ENCODE measurements around the gene M1AP. TPM values are rescaled to one million over a fixed set of nuclear protein-coding genes. Genes with fewer than 3 reads are reported as not detected.
"Not testable (repeated sequence)": the region's sequence is repeated elsewhere in the genome, so short reads cannot be mapped to it uniquely, and the experiment has no call there.

The M1AP gene
- total and polyA plus RNA-seq, 9 of the 15 experiments (the other 6 are each of a cell fraction or from before 2014, with no cell fraction given), result 0.06 to 0.33 (median 0.11) TPM; not detected in 4

DNA sequence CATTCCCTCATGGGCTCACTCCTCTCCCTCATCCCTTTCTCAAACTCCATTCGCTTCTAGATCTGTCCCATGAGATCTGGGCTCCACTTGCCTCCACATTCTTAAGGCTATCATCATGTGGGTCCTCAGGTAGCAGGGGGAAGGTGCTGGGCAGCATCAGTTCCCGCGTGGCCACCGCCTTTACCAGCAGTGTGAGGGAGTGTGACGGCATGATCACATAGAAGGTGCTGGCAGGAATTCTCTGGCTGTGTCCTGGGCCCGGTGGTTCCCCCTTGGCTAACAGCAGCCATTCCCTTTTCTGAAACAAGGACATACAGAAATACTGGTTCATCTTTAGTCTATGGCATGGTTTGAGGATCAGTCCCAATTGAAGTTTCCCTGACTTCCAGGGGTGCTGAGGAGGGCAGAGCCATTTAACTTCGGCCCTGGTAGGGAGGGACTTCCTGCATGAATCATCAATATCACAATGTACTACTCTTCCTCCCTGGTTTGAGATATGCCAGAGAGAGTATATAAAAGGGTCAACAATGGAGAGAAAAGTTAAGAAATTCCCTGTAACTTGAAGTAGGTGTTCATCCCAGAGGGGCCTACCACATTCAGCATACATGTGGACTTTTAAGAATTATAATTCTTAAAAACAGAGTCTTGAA is 85.9 kb downstream of the M1AP start:
- in situ Hi-C loops (cut with MboI) (no loop called here), intact Hi-C loops (cut with micrococcal nuclease) (no loop called here)
- Histone ChIP-seq H3K9me3 (replicated peaks; ENCODE audit: control insufficient read depth, insufficient read depth, low read depth, low read length) (no peaks in the 10 kb centered on the region), H3K4me3 (no peak overlapping the region), H3K9ac (ENCODE audit: insufficient read depth in 1 of 2, low read depth in 2 of 2, low read length in 2 of 2) (peak overlapping the region in 1 of 2 experiments; percentile 12; a peak in 1 of 4 replicates), H4K20me1 (replicated peaks; ENCODE audit: control insufficient read depth, insufficient read depth, low read length) (no peaks in the 10 kb centered on the region), H3K79me2 (ENCODE audit: control insufficient read depth, insufficient read depth, low read length) (no peaks in the 10 kb centered on the region), H3K4me2 (ENCODE audit: insufficient read depth, low read length) (no peak overlapping the region), H3K36me3 (ENCODE audit: control insufficient read depth, insufficient read depth, low read length) (peaks cover 4% of the 10 kb centered on the region; the same call in 1 of the 3 replicates), H3K4me1 (replicated peaks in 1 of 2; ENCODE audit: control insufficient read depth in 2 of 2, insufficient read depth in 2 of 2, low read length in 2 of 2) (peaks cover 6 to 10% of the 10 kb centered on the region in 2 experiments; a peak in 3 of 5 replicates), H3K27me3 (ENCODE audit: control insufficient read depth in 2 of 2, insufficient read depth in 2 of 2, low read length in 2 of 2) (peaks cover 0 to 16% of the 10 kb centered on the region in 2 experiments; a peak in 3 of 5 replicates), H3K9me1 (ENCODE audit: control insufficient read depth, insufficient read depth, low read length) (no peaks in the 10 kb centered on the region), H3K27ac (ENCODE audit: extremely low read depth, low read depth, low read length) (no peak overlapping the region; the same call in 2 of the 3 replicates), H2AFZ (ENCODE audit: low read depth, low read length) (peak overlapping the region; percentile 64)
- ATAC-seq, result no peak
- 59% methylated on average over 7 of the region's 7 CpGs for WGBS (ENCODE audit: insufficient coverage, low coverage, missing lambda C conversion rate)
- CTCF ChIA-PET (ENCODE audit: low intra/inter-chr PET ratio), result no interaction called here
- TF ChIP-seq ZNF263 (CRISPR knock-in tag; IDR thresholded peaks at IDR 0.05; ENCODE audit: borderline replicate concordance) (peak; percentile 37; the same call in 1 of the 2 replicates), NFE2 (IDR thresholded peaks at IDR 0.05; ENCODE audit: low read depth) (0 out of 2 replicates have a peak, but pooled peaks have one; percentile 19), MYNN (IDR thresholded peaks at IDR 0.05) (no peak), MYNN (CRISPR knock-in tag; IDR thresholded peaks at IDR 0.05) (no peak)
- POLR2A ChIA-PET, result interaction anchor here (0.7 kb wide), 1 partner anchor 1915 kb away, joined by 3 read pairs; no protein-coding TSS in a partner anchor
- FAIRE-seq, result no peak
- no peak for DNase-seq (ENCODE audit: extremely low read depth in 1 of 4, low spot score in 3 of 4)
- BruUV-seq (replicated peaks), result no TSS peak

GRCh38 chr2:74561022-74561421 is 87.1 kb downstream of the M1AP start:
- Histone ChIP-seq H3K27me3 (ENCODE audit: control insufficient read depth in 2 of 2, insufficient read depth in 2 of 2, low read length in 2 of 2) (peaks cover 0 to 16% of the 10 kb centered on the region in 2 experiments; a peak in 3 of 5 replicates), H3K9ac (ENCODE audit: insufficient read depth in 1 of 2, low read depth in 2 of 2, low read length in 2 of 2) (peak overlapping the region in 1 of 2 experiments; percentile 81; a peak in 1 of 4 replicates), H3K36me3 (ENCODE audit: control insufficient read depth, insufficient read depth, low read length) (peaks cover 15% of the 10 kb centered on the region; the same call in 1 of the 3 replicates), H3K4me1 (replicated peaks in 1 of 2; ENCODE audit: control insufficient read depth in 2 of 2, insufficient read depth in 2 of 2, low read length in 2 of 2) (peaks cover 10 to 16% of the 10 kb centered on the region in 2 experiments; a peak in 4 of 5 replicates)
- 40% methylated on average over 1 of the region's 1 CpG for WGBS (ENCODE audit: insufficient coverage, low coverage, missing lambda C conversion rate)
- POLR2A ChIA-PET; ATAC-seq; H3K79me2 ChIP-seq (ENCODE audit: control insufficient read depth, insufficient read depth, low read length); H3K27ac ChIP-seq (ENCODE audit: extremely low read depth, low read depth, low read length); H3K9me1 ChIP-seq (ENCODE audit: control insufficient read depth, insufficient read depth, low read length); intact Hi-C loops (cut with micrococcal nuclease); DNase-seq (ENCODE audit: extremely low read depth in 1 of 4, low spot score in 3 of 4); H3K9me3 ChIP-seq (replicated peaks; ENCODE audit: control insufficient read depth, insufficient read depth, low read depth, low read length); in situ Hi-C loops (cut with MboI); CTCF ChIA-PET (ENCODE audit: low intra/inter-chr PET ratio); FAIRE-seq; BruUV-seq (replicated peaks); H4K20me1 ChIP-seq (replicated peaks; ENCODE audit: control insufficient read depth, insufficient read depth, low read length); H3K4me3 ChIP-seq; H3K4me2 ChIP-seq (ENCODE audit: insufficient read depth, low read length); H2AFZ ChIP-seq (ENCODE audit: low read depth, low read length): not testable (repeated sequence)
- peak; percentile 78 for TF ChIP-seq ZNF263 (CRISPR knock-in tag; IDR thresholded peaks at IDR 0.05; ENCODE audit: borderline replicate concordance)
